Nephron (organoid): ENCODE data around the gene MRPL3.

Experiments used
- H3K27ac Mint-ChIP-seq, 3 experiments: 2 replicates each; pipeline ENCODE4 v1.8.0; 2020; ENCODE audit warnings: mixed read lengths in 3 of 3, mild to moderate bottlenecking in 2 of 3, moderate library complexity in 1 of 3
- H3K27me3 Mint-ChIP-seq: 2 replicates; pipeline ENCODE4 v1.8.0; 2021; ENCODE audit warnings: low read depth, mild to moderate bottlenecking, moderate library complexity, mixed read lengths
- H3K36me3 Mint-ChIP-seq: 2 replicates; pipeline ENCODE4 v1.8.0; 2020; ENCODE audit warnings: low read depth, mixed read lengths
- H3K4me1 Mint-ChIP-seq: 2 replicates; pipeline ENCODE4 v1.8.0; 2020; ENCODE audit warnings: mixed read lengths
- H3K4me3 Mint-ChIP-seq, 3 experiments: 2 replicates each; pipeline ENCODE4 v1.8.0; 2020; ENCODE audit warnings: mild to moderate bottlenecking in 3 of 3, mixed read lengths in 3 of 3, moderate library complexity in 2 of 3
- H3K9me3 Mint-ChIP-seq: 2 replicates; pipeline ENCODE4 v1.8.0; 2020; ENCODE audit warnings: mixed read lengths
- TF ChIP-seq, protein P1 (sequence below), 3 experiments: fragments of 200-600 bp; sonication (generic); IDR thresholded peaks; one replicate each; pipeline ENCODE4 v1.5.0; 2021; ENCODE audit warnings: antibody characterized with exemption in 3 of 3; ENCODE audit not compliant: unreplicated experiment in 3 of 3

The MRPL3 gene

GRCh38 chr3:131538968-131539367 is 36.2 kb upstream of the MRPL3 start:
- H3K27me3 Mint-ChIP-seq: no peaks in the 10 kb centered on the region
- no peak overlapping the region for H3K4me3 Mint-ChIP-seq
- no peak overlapping the region for H3K27ac Mint-ChIP-seq

GRCh38 chr3:131537531-131537930 is 34.8 kb upstream of the MRPL3 start:
- Mint-ChIP-seq H3K27me3 (no peaks in the 10 kb centered on the region), H3K4me3 (no peak overlapping the region), H3K9me3 (no peaks in the 10 kb centered on the region), H3K4me1 (peaks cover 8% of the 10 kb centered on the region), H3K36me3 (no peaks in the 10 kb centered on the region), H3K27ac (no peak overlapping the region)
- TF ChIP-seq, protein P1, sequence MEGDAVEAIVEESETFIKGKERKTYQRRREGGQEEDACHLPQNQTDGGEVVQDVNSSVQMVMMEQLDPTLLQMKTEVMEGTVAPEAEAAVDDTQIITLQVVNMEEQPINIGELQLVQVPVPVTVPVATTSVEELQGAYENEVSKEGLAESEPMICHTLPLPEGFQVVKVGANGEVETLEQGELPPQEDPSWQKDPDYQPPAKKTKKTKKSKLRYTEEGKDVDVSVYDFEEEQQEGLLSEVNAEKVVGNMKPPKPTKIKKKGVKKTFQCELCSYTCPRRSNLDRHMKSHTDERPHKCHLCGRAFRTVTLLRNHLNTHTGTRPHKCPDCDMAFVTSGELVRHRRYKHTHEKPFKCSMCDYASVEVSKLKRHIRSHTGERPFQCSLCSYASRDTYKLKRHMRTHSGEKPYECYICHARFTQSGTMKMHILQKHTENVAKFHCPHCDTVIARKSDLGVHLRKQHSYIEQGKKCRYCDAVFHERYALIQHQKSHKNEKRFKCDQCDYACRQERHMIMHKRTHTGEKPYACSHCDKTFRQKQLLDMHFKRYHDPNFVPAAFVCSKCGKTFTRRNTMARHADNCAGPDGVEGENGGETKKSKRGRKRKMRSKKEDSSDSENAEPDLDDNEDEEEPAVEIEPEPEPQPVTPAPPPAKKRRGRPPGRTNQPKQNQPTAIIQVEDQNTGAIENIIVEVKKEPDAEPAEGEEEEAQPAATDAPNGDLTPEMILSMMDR (IDR thresholded peaks at IDR 0.05; ENCODE audit: unreplicated experiment in 3 of 3): no peak

More at GRCh38 chr3:131538968-131539367, 36.2 kb upstream of the MRPL3 start:
- no peaks in the 10 kb centered on the region for H3K9me3 Mint-ChIP-seq
- H3K36me3 Mint-ChIP-seq: no peaks in the 10 kb centered on the region
- peaks cover 12% of the 10 kb centered on the region for H3K4me1 Mint-ChIP-seq
- TF ChIP-seq, protein P1 (IDR thresholded peaks at IDR 0.05; ENCODE audit: unreplicated experiment in 3 of 3): no peak

- Mint-ChIP-seq H3K27me3 (no peaks in the 10 kb centered on the region), H3K36me3 (no peaks in the 10 kb centered on the region), H3K27ac (no peak overlapping the region), H3K9me3 (no peaks in the 10 kb centered on the region), H3K4me1 (peaks cover 8% of the 10 kb centered on the region), H3K4me3 (no peak overlapping the region)
- TF ChIP-seq, protein P1 (IDR thresholded peaks at IDR 0.05; ENCODE audit: unreplicated experiment in 3 of 3): no peak
Measured at GRCh38 chr3:131535596-131535995, 32.8 kb upstream of the MRPL3 start.

GRCh38 chr3:131535131-131535530 is 32.4 kb upstream of the MRPL3 start:
- Mint-ChIP-seq H3K4me1 (peaks cover 3% of the 10 kb centered on the region), H3K4me3 (no peak overlapping the region), H3K9me3 (no peaks in the 10 kb centered on the region), H3K36me3 (no peaks in the 10 kb centered on the region), H3K27me3 (no peaks in the 10 kb centered on the region), H3K27ac (no peak overlapping the region)
- TF ChIP-seq, protein P1 (IDR thresholded peaks at IDR 0.05; ENCODE audit: unreplicated experiment in 3 of 3): no peak

- no peaks in the 10 kb centered on the region for H3K36me3 Mint-ChIP-seq
- no peak overlapping the region for H3K4me3 Mint-ChIP-seq
- TF ChIP-seq, protein P1 (IDR thresholded peaks at IDR 0.05; ENCODE audit: unreplicated experiment in 3 of 3): no peak
- no peak overlapping the region for H3K27ac Mint-ChIP-seq
- no peaks in the 10 kb centered on the region for H3K4me1 Mint-ChIP-seq
- no peaks in the 10 kb centered on the region for H3K9me3 Mint-ChIP-seq
- H3K27me3 Mint-ChIP-seq: peaks cover 8% of the 10 kb centered on the region
Measured at GRCh38 chr3:131532645-131533044, 29.9 kb upstream of the MRPL3 start.

GRCh38 chr3:131530843-131531242 is 28.1 kb upstream of the MRPL3 start:
- Mint-ChIP-seq H3K27me3 (peaks cover 8% of the 10 kb centered on the region), H3K27ac (no peak overlapping the region), H3K9me3 (no peaks in the 10 kb centered on the region), H3K4me1 (no peaks in the 10 kb centered on the region), H3K36me3 (no peaks in the 10 kb centered on the region), H3K4me3 (no peak overlapping the region)
- TF ChIP-seq, protein P1 (IDR thresholded peaks at IDR 0.05; ENCODE audit: unreplicated experiment in 3 of 3): no peak
